MCF 10A (cell line): Measurements from ENCODE around the gene TMEM214. TPM values are rescaled to one million over a fixed set of nuclear protein-coding genes. Genes with fewer than 3 reads are reported as not detected.

Experiments used
- BruUV-seq: library from RNA; stranded (reverse); fragments of 400-500 nt; replicated peaks from 2 replicates; lab custom pipeline; 2021; lab: Mats Ljungman, UMichigan
- CTCF ChIA-PET: fragments of 300-600 bp; sonication (Branson Sonifier 250); formaldehyde crosslinking; extraction: SDS; loops from one replicate; lab custom pipeline; 2021; ENCODE audit warnings: antibody characterized with exemption, inconsistent platforms; lab: Yijun Ruan, JAX
- POLR2A ChIA-PET: fragments of 300-600, 350-650 bp; sonication (Branson Sonifier 250); formaldehyde crosslinking; extraction: SDS; loops from one replicate; lab custom pipeline; 2020; ENCODE audit warnings: antibody characterized with exemption, inconsistent platforms; lab: Yijun Ruan, JAX
- DNase-seq: peaks from one replicate; pipeline ENCODE4 v3.0.0-alpha.2; 2018; ENCODE audit not compliant: unreplicated experiment
- H3K27ac Mint-ChIP-seq: one replicate; pipeline ENCODE4 v1.8.0; 2022; ENCODE audit warnings: mild to moderate bottlenecking, low read depth, mixed read lengths; ENCODE audit not compliant: unreplicated experiment
- H3K27me3 Mint-ChIP-seq: one replicate; pipeline ENCODE4 v1.8.0; 2022; ENCODE audit warnings: mixed read lengths; ENCODE audit not compliant: insufficient read depth, unreplicated experiment
- H3K36me3 Mint-ChIP-seq: one replicate; pipeline ENCODE4 v1.8.0; 2022; ENCODE audit warnings: mild to moderate bottlenecking, moderate library complexity, mixed read lengths; ENCODE audit not compliant: insufficient read depth, unreplicated experiment
- H3K4me1 Mint-ChIP-seq: one replicate; pipeline ENCODE4 v1.8.0; 2022; ENCODE audit warnings: mixed read lengths; ENCODE audit not compliant: insufficient read depth, unreplicated experiment
- H3K4me3 Mint-ChIP-seq: one replicate; pipeline ENCODE4 v1.8.0; 2022; ENCODE audit warnings: mild to moderate bottlenecking, moderate library complexity, mixed read lengths; ENCODE audit not compliant: unreplicated experiment
- H3K9me3 Mint-ChIP-seq: one replicate; pipeline ENCODE4 v1.8.0; 2022; ENCODE audit warnings: mixed read lengths; ENCODE audit not compliant: unreplicated experiment
- intact Hi-C: fragments of 100-400 bp; cut with micrococcal nuclease; formaldehyde crosslinking; loops from 2 replicates; pipeline ENCODE4 v1.14.1; 2022
- total RNA-seq: library from RNA; stranded (reverse); gene quantifications from 2 replicates; pipeline ENCODE4 v1.2.3, GENCODE V29; 2022
- TF ChIP-seq, protein P1 (sequence below): fragments of 200-600 bp; IDR thresholded peaks from one replicate; pipeline ENCODE4 v1.8.0; 2022; ENCODE audit warnings: antibody characterized with exemption, mild to moderate bottlenecking; ENCODE audit not compliant: unreplicated experiment

TMEM214 gene
- total RNA-seq, 1 experiment from 2014 or later = 118 TPM

GRCh38 chr2:27042985-27043634 lies 10.3 kb downstream of the TMEM214 start:
- peaks cover 32% of the 10 kb centered on the region for H3K36me3 Mint-ChIP-seq
- no peak for DNase-seq
- ChIA-PET CTCF (interaction anchor here (1.3 kb wide), 2 partner anchors 26 to 60 kb away, joined by 4 to 5 read pairs; no protein-coding TSS in a partner anchor), POLR2A (interaction anchor here (1.1 to 1.2 kb wide), 2 partner anchors 8 to 70 kb away, joined by 3 to 4 read pairs; partner anchors contain the start of gene AGBL5)
- H3K27me3 Mint-ChIP-seq = no peaks in the 10 kb centered on the region
- no peaks in the 10 kb centered on the region for H3K9me3 Mint-ChIP-seq
- H3K27ac Mint-ChIP-seq = no peak overlapping the region
- H3K4me3 Mint-ChIP-seq = no peak overlapping the region
- BruUV-seq = no TSS peak
- no peaks in the 10 kb centered on the region for H3K4me1 Mint-ChIP-seq
- intact Hi-C loops = no loop called here
- TF ChIP-seq, protein P1, sequence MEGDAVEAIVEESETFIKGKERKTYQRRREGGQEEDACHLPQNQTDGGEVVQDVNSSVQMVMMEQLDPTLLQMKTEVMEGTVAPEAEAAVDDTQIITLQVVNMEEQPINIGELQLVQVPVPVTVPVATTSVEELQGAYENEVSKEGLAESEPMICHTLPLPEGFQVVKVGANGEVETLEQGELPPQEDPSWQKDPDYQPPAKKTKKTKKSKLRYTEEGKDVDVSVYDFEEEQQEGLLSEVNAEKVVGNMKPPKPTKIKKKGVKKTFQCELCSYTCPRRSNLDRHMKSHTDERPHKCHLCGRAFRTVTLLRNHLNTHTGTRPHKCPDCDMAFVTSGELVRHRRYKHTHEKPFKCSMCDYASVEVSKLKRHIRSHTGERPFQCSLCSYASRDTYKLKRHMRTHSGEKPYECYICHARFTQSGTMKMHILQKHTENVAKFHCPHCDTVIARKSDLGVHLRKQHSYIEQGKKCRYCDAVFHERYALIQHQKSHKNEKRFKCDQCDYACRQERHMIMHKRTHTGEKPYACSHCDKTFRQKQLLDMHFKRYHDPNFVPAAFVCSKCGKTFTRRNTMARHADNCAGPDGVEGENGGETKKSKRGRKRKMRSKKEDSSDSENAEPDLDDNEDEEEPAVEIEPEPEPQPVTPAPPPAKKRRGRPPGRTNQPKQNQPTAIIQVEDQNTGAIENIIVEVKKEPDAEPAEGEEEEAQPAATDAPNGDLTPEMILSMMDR = no peak

GRCh38 chr2:27049422-27050280 lies 16.9 kb downstream of the TMEM214 start:
- H3K9me3 Mint-ChIP-seq = no peaks in the 10 kb centered on the region
- CTCF ChIA-PET = interaction anchor here (0.6 to 1.7 kb wide), 11 partner anchors 10 to 240 kb away, joined by 3 to 5 read pairs (median 3); partner anchors contain the start of gene OST4
- H3K36me3 Mint-ChIP-seq = peaks cover 30% of the 10 kb centered on the region
- intact Hi-C loops = loop anchor here (1.0 to 2.0 kb wide), 3 partner anchors 17 to 88 kb away; partner anchors contain the start of genes KHK and TMEM214
- no peak for DNase-seq
- peak overlapping the region; percentile 84 for H3K27ac Mint-ChIP-seq
- TF ChIP-seq, protein P1 = no peak
- no peaks in the 10 kb centered on the region for H3K27me3 Mint-ChIP-seq
- no peaks in the 10 kb centered on the region for H3K4me1 Mint-ChIP-seq
- H3K4me3 Mint-ChIP-seq = peak overlapping the region; percentile 93
- BruUV-seq = no TSS peak
- POLR2A ChIA-PET = interaction anchor here (0.7 to 9.2 kb wide), 12 partner anchors 10 to 1471 kb away, joined by 3 to 175 read pairs (median 8); partner anchors contain the start of genes GTF3C2, MPV17, OST4 and TMEM214

DNA sequence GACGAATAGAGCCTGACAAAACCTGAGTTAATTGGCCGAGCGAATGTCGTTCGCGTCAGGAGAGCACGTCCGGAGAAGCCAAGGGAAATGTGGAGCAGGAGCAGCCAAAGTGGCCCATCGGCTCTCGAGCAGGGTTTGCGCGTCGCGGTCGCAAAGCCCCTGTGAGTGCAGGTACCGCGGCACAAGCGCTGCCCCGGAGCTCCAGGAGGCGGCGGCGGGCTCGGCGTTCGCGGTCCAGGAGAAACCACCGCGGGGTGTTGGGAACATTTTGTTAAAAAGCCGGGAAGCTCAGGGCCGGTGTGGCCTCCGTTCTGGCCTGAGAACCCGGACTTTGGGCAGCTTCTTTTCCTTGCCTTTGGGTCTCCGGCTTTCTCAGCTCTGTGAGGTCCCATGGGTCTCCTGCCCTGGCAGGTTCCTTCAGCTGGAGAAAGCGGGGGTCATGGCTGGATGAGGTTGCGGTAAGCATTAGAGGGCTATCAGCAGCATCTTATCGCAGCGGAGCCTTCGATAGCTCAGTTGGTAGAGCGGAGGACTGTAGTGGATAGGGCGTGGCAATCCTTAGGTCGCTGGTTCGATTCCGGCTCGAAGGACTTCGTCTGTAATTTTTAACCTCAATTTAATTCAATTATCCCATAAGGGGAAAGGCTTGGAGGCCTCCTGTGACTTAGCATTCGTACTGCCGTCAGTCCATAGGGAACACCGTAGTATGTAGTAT lies 17.7 kb downstream of the TMEM214 start:
- ChIA-PET CTCF (interaction anchor here (0.7 to 1.7 kb wide), 10 partner anchors 11 to 90 kb away, joined by 3 to 5 read pairs (median 4); partner anchors contain the start of gene OST4), POLR2A (interaction anchor here (0.9 to 9.2 kb wide), 22 partner anchors 7 to 306 kb away, joined by 3 to 175 read pairs (median 5); partner anchors contain the start of genes ATRAID, EMILIN1, GTF3C2 and MPV17)
- peak overlapping the region; percentile 84 for H3K27ac Mint-ChIP-seq
- TSS peak; percentile 96 for BruUV-seq
- peak; percentile 93 for DNase-seq
- no peaks in the 10 kb centered on the region for H3K27me3 Mint-ChIP-seq
- H3K36me3 Mint-ChIP-seq = peaks cover 33% of the 10 kb centered on the region
- no peaks in the 10 kb centered on the region for H3K9me3 Mint-ChIP-seq
- peak overlapping the region; percentile 93 for H3K4me3 Mint-ChIP-seq
- H3K4me1 Mint-ChIP-seq = no peaks in the 10 kb centered on the region
- intact Hi-C loops = loop anchor here (1.0 to 2.0 kb wide), 3 partner anchors 18 to 89 kb away; partner anchors contain the start of genes KHK and TMEM214
- TF ChIP-seq, protein P1 = no peak
